Inflammatory macrophage treated with lipopolysaccharide for 4 hours (primary cell): Measurements from ENCODE around the gene LRRIQ1.
"Not testable (repeated sequence)": the region's sequence is repeated elsewhere in the genome, so short reads cannot be mapped to it uniquely, and the experiment has no call there.

ENCODE experiments used
- DNase-seq: peaks from one replicate; pipeline ENCODE4 v3.0.0-alpha.2; 2020

LRRIQ1 gene, protein sequence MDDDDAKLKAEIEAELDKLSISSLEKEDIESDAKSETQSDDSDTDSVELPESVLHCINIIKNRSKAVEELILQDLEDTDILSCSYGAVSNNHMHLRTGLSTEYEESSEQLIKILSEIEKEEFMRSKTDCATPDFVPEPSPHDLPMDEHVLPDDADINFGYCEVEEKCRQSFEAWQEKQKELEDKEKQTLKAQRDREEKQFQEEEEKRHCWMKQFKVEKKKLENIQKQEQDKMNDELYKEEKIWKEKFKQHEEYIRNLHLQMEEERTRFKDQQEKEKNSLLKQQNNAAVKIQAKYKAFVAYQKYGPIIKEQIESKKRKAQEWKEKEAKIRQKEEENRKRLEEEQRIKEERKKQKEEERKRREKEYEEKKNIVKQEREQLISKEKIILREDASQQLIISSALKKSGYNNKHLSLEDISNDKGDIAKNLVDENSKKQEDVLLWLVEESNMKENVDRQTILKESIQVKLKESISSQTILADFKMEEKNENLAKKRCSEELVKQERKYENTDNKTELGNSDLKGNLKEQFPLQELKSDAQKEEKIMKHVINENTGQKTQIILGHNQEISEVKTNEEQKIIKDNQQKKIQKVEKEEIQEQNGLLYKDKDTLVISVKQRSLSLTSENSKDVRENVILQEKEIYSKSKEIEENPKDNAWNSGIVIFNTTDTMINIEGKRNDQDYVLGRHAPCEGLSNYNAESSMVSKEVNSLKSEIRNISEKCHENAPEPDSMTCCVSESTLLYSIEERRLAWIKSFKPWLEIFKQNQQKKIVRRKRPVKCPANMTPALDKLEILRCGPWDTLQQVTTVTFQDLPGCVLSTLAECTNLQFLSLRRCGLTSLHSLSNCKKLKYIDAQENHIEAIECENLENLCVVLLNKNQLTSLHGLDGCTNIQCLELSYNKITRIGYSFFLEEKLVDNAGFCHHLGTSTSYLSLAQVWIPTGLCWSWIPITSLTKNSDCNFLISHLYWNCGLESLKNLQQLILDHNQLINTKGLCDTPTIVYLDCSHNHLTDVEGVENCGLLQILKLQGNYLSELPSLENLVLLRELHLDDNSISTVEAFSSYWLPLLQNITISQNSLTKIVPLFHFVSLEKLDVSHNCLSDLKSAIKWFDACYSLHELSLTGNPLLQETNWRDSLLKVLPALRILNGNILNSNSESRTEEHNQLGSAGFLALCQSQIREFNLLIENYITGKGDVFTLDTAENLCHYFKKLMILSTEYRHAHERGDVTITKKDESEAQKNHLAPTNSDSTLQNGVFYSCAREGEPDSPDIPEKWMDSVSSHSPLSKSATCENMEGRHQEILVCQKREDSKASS (N-terminal part only)

DNA sequence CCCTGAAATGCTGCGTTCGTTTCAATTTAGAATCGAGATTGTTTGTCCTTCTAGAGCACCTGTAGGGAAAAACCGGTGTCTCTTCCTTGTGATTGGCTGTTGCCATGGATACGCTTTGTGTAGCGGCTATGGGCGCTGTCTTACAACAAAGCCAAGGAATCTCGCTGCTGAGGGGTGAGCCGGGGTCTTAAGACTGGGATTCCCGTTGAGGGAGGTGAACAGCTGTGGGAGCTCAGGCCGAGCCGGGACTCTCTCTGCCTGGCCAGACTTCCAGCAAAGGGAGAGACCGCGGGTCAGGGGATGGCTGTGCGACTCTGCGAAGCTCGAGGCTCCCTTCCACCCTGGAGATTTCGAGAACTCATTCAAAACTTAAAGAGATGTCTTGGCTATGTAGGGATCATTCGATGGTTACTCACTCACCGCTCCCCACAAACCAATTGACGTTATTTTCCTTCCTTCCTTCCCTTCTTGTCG is at the start of gene LRRIQ1, which contains the start of gene TSPAN19:
Gene LRRIQ1, plus strand, starts transcription at position 118 of the 474 bp plus-strand sequence. CDS start 1,826 bp downstream, outside the sequence.
Gene TSPAN19, minus strand, starts transcription at position 44 of the 474 bp plus-strand sequence. CDS start 6,331 bp downstream, outside the sequence.
- peak; percentile 13 for DNase-seq

- DNase-seq, result no peak
These were observed 49.6 kb upstream of the LRRIQ1 start for GRCh38 chr12:84986586-84986985.

DNA sequence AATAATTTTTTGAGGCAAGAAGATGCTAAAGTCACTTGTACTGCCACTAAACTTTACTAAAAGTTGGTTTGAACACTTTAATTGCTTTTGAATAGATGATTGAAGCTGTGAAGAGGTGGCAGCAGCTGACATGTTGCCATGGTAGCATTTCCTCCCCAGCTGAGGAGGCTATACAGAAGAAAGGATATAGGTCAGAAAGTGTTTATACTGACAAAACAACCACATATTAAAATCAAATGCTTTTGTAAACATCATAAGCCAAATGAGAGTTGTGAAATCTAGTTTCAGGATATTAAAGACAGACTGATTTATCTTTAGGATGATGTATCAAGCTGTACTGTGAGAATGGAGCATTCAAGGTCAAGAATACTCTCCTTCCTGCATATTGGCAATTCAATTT is 41.7 kb upstream of the LRRIQ1 start:
- DNase-seq, result no peak

- no peak for DNase-seq
These were observed 40.5 kb upstream of the LRRIQ1 start for GRCh38 chr12:84995641-84996040.

- DNase-seq, result no peak
These were observed 39.4 kb upstream of the LRRIQ1 start for GRCh38 chr12:84996759-84997158.

DNA sequence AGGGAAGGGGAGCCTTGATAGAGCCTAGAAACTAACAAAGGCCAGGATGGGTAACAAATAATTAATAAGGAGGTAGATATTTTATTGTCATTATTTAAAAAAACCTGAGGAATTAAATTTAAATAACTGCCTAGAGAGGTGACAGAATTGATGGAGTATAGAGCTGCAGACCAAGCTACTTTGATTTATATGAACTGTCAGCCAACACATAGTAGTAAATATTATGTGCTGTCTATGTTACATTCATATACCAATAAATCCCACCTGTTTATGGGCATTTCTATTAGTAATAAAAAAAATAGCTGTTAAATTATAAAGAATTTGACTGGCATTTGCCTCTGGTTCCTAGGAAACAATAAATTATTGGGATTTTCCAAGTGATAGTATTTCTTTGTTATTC is 37.8 kb upstream of the LRRIQ1 start:
- no peak for DNase-seq

- no peak for DNase-seq
These were observed 35.4 kb upstream of the LRRIQ1 start for GRCh38 chr12:85000729-85001128.

DNA sequence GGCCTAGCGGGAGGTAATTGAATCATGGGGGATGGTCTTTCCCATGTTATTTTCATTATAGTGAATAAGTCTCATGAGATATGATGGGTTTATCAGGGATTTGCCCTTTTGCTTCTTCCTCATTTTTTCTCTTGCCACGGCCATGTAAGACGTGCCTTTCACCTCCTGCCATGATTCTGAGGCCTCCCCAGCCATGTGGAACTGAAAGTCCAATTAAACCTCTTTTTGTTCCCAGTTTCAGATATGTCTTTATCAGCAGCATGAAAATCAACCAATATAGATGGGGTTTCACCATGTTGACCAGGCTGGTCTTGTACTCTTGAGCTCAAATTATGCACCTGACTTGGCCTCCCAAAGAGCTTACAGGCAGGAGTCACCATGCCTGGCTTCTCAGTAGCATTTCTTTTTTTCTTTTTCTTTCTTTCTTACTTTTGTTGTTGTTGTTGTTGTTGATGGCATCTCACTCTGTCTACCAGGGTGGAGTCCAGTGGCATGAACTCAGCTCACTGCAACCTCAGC is 33.3 kb upstream of the LRRIQ1 start:
- no peak for DNase-seq

- no peak for DNase-seq
These were observed 31.9 kb upstream of the LRRIQ1 start for GRCh38 chr12:85004204-85004603.

GRCh38 chr12:85005047-85005446 is 31.1 kb upstream of the LRRIQ1 start:
- DNase-seq, result not testable (repeated sequence)

- DNase-seq, result no peak
These were observed 30.5 kb upstream of the LRRIQ1 start for GRCh38 chr12:85005615-85006014.

DNA sequence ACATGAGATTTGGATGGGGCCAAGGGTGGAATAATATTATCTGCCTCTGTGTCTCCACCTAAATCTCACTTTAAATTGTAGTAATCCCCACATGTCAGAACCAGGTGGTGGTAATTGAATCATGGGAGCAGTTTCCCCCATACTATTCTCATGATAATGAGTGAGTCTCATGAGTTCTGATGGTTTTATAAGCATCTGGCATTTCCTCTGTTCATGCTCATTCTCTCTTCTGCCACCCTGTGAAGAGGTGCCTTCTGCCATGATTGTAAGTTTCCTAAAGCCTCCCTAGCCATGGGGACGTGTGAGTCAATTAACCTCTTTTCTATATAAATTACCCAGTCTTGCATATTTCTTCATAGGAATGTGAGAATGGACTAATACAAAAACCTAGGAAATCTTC is 29.9 kb upstream of the LRRIQ1 start:
- DNase-seq, result no peak

- no peak for DNase-seq
These were observed 28.3 kb upstream of the LRRIQ1 start for GRCh38 chr12:85007836-85008235.

DNA sequence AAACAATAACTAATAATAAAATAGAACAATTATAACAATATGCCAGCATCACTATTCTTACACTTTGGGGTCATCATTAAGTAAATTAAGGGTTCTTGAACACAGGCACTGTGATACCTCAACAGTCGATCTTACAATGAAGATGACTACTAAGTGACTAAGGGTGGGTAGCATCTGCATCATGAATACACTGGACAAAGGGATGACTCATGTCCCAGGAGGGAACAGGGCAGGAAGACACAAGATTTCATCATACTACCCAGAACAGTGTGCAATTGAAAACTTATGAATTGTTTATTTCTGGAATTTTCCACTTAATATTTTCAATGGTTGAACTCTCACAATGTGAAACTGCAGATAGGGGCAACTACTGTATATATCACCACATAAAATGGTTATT is 19.7 kb upstream of the LRRIQ1 start:
- DNase-seq, result peak; percentile 43

DNA sequence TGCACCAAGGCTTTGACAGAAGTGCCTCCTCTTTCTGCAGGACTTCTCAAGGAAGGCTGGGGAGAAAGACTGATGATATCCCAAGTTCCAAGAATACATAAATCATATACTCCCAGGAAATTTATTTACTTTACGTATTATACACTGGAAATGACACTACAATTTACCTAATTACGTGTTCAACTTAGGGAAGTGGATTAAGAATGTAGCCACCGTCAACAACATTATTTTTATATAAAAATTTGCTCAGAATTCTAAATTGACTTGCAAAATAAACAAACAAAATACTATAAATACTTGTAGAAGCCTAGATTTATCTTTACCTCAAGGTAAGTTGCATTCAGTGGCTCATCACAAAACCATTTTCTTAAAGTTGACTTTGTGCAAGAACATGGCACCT is 19.0 kb upstream of the LRRIQ1 start:
- DNase-seq, result no peak

DNA sequence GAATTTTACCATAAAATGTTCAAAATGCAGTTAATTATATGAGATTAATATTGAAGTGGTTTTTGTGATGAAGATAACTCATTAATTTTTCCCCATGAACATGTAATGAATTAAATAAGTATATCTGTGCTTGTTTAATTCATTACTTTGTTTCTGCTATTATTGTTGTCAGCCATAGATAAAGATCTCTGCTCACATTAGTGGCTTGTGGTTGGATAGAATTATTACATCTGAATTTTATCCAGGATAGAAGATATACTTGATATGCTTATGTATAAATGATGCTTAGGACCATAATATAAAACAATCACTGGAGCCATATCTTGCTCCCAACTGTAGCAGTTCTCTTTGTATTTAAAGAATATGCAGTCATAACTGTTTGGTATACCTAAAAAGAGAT is 18.5 kb upstream of the LRRIQ1 start:
- no peak for DNase-seq

DNA sequence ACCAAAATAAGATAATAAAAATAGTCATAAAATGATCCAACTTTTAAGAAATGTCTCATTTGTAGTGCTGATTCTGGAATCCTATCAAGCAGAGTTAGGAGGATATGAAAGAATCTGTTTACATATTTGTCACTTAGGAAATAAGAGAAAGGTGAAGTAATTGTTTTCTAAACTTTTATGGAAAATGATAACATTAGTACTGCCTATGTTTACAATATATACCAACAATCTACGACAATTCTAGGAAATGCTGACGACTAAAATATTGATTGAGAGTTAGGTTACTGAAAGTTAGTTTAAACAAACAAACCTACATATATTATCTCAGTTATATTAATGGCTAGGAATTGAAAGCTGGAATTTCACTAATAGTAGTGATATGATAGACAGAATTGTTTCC is 18.1 kb upstream of the LRRIQ1 start:
- no peak for DNase-seq

GRCh38 chr12:85029456-85029855 is 6.7 kb upstream of the LRRIQ1 start:
- DNase-seq, result peak; percentile 44

- no peak for DNase-seq
These were observed 582 bp downstream of the LRRIQ1 start for GRCh38 chr12:85036733-85037132.

- no peak for DNase-seq
These were observed 5.2 kb downstream of the LRRIQ1 start for GRCh38 chr12:85041395-85041794.

- no peak for DNase-seq
These were observed 7.7 kb downstream of the LRRIQ1 start for GRCh38 chr12:85043829-85044228.

DNA sequence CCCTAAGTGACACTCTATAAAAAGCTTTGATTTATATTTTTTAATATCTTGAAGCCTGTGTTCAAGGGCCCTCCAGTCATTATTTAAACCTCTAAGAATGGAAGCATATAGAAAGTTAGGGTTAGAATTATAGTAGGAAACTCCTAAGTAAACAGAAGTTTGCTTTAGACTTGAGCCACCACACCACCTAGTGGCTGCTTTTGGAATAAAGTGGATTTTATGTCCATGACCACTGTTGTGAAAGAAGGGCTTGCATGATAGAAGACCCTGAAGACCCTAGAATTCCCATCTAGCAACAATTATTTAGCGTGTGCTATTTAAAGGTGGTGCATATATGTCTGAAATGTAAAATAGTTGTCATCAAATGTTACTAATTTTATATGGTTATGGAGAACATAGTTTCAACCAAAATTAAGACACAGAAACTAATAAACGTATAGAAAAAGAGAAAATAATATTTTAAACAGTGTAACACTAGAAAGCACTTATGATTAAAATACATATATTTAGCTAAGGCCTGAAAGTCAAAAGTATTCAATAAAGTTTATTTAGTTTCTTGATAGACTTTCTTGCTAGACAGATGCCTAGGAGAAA is 21.3 kb downstream of the LRRIQ1 start:
- DNase-seq, result peak; percentile 50
